ENCODE results near the gene HSPB7.
A peak's percentile ranks its signal among the peaks of the same experiment; 100 is the strongest.

HSPB7 gene

DNA sequence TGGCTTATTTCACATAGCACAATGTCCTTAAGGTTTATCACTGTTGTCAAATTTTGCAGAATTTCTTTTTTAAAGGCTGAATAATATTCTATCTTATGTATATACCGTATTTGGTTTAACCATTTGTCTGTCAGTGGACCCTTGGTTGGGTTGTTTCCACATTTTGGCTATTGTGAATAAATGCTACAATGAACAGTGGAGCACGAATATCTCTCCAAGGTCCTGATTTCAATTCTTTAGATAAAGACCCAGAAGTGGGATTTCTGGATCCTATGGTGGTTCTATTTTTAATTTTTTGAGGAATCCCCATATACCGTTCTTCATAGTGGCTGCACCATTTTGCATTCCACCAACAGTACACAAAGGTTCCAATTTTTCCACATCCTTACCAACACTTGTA, 36.2 kb downstream of the HSPB7 start:
- TF ChIP-seq, protein P1, sequence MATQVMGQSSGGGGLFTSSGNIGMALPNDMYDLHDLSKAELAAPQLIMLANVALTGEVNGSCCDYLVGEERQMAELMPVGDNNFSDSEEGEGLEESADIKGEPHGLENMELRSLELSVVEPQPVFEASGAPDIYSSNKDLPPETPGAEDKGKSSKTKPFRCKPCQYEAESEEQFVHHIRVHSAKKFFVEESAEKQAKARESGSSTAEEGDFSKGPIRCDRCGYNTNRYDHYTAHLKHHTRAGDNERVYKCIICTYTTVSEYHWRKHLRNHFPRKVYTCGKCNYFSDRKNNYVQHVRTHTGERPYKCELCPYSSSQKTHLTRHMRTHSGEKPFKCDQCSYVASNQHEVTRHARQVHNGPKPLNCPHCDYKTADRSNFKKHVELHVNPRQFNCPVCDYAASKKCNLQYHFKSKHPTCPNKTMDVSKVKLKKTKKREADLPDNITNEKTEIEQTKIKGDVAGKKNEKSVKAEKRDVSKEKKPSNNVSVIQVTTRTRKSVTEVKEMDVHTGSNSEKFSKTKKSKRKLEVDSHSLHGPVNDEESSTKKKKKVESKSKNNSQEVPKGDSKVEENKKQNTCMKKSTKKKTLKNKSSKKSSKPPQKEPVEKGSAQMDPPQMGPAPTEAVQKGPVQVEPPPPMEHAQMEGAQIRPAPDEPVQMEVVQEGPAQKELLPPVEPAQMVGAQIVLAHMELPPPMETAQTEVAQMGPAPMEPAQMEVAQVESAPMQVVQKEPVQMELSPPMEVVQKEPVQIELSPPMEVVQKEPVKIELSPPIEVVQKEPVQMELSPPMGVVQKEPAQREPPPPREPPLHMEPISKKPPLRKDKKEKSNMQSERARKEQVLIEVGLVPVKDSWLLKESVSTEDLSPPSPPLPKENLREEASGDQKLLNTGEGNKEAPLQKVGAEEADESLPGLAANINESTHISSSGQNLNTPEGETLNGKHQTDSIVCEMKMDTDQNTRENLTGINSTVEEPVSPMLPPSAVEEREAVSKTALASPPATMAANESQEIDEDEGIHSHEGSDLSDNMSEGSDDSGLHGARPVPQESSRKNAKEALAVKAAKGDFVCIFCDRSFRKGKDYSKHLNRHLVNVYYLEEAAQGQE (IDR thresholded peaks at IDR 0.05; ENCODE audit: insufficient read depth in 1 of 2, low read depth in 2 of 2, low read length in 2 of 2) = no peak

DNA sequence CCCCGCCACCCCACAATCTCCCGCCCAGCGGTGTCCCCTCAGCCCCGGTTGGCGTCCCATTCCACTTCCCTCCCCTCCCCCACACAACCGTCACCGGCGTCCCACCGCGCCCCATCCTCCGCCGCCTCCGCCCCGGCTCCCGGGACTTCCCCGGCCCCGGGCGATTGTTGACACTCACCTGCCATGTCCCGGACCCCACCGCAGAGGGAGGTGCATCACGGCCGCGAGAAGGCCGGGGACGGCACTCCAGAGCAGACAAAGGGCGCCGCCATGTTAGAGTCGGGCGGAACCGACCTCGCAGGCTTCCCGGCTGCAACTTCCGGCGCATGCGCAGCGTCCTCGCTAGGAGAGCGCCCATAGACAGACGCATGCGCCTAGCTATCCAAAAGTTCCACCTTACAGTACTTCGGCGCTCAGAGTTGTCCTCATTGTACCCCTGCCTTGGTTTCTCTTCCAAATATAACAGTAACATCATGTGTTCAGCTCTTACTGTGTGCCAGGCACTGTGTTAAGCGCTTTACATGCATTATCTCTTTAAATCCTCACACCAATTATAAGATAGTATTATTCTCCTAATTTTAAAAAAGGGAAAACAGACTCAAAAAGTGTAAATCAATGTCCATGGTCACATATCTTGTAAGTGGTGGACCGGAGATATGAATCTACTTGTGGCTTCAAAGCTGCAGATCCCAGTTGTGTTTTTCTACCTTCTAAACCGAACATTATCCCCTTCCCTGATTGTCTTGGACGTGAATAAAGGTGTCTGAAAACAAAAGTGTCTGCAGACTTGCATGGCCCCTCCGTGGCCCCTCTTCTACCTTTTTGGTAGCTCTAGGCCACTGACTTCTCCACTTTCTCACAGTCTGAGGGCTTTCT, 41.8 kb downstream of the HSPB7 start, which contains the start of gene ZBTB17:
Gene ZBTB17 (minus strand): TSS at position 297 of the 876 bp plus-strand sequence. CDS start 27,606 bp downstream, outside the sequence.
- TF ChIP-seq SIN3A (IDR thresholded peaks at IDR 0.05; ENCODE audit: borderline replicate concordance, insufficient read depth, low read length) (0 out of 2 replicates have a peak, but pooled peaks have one; percentile 11), FOXP2 (optimal IDR thresholded peaks at IDR 0.05; ENCODE audit: borderline replicate concordance, extremely low read depth, extremely low read length, insufficient read depth) (no peak), POLR2AphosphoS5 (IDR thresholded peaks at IDR 0.05; ENCODE audit: low read depth, low read length) (peak; percentile 73; the same call in 1 of the 2 replicates), TAF1 (IDR thresholded peaks at IDR 0.05; ENCODE audit: borderline replicate concordance, insufficient read depth, low read length) (peak; percentile 68; the same call in 1 of the 2 replicates)
- TF ChIP-seq, protein P1 (IDR thresholded peaks at IDR 0.05; ENCODE audit: insufficient read depth in 1 of 2, low read depth in 2 of 2, low read length in 2 of 2) = peak in 1 of 2 experiments; percentile 37; a peak in 1 of 4 replicates

DNA sequence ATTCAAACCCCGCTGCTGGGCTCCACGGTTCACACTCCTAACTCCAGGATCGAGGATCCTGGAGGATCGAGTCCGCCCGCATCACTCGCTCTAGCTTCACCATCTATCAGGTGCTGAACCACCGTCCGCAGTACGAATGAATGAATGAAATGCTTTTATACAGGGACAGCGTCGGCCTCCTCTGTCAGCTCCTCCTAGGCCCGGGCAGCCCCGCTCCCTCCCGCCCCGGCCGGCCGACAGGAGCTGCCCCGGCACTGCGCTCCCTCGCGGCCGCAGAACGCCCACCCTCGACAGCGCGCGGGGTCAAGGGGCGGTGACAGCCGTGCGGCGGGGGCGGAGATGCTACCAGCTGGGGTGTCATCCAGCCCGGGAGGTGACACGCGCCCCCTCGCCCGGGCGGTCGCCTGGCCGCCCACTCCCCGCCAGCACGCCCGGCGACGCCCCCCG, 42.5 kb downstream of the HSPB7 start:
- TF ChIP-seq POLR2AphosphoS5 (IDR thresholded peaks at IDR 0.05; ENCODE audit: low read depth, low read length) = no peak
- TF ChIP-seq FOXP2 (optimal IDR thresholded peaks at IDR 0.05; ENCODE audit: borderline replicate concordance, extremely low read depth, extremely low read length, insufficient read depth) = no peak
- TF ChIP-seq TAF1 (IDR thresholded peaks at IDR 0.05; ENCODE audit: borderline replicate concordance, insufficient read depth, low read length) = no peak
- TF ChIP-seq, protein P1 (IDR thresholded peaks at IDR 0.05; ENCODE audit: insufficient read depth in 1 of 2, low read depth in 2 of 2, low read length in 2 of 2) = no peak
- TF ChIP-seq SIN3A (IDR thresholded peaks at IDR 0.05; ENCODE audit: borderline replicate concordance, insufficient read depth, low read length) = no peak

DNA sequence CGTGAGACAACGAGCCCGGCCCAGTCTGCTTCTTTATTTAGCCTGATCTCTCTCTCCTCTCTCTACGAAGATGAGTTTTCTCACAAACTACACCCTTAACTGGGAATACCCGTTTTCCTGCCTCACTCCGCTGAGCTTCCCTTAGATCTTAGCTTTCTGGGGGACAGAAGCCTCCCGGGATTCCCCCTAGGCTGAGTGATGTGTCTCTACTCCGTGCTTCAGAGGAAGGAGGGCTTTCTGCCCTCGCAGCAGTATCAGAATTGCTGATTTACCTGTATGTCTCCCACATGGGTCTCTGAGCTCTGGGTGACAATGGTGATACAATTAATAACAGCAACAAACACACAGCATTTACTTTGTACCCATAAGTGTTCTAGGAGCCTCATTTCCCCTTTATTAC, 43.0 kb downstream of the HSPB7 start:
- no peak for TF ChIP-seq TAF1 (IDR thresholded peaks at IDR 0.05; ENCODE audit: borderline replicate concordance, insufficient read depth, low read length)
- TF ChIP-seq POLR2AphosphoS5 (IDR thresholded peaks at IDR 0.05; ENCODE audit: low read depth, low read length) = no peak
- TF ChIP-seq FOXP2 (optimal IDR thresholded peaks at IDR 0.05; ENCODE audit: borderline replicate concordance, extremely low read depth, extremely low read length, insufficient read depth) = no peak
- no peak for TF ChIP-seq SIN3A (IDR thresholded peaks at IDR 0.05; ENCODE audit: borderline replicate concordance, insufficient read depth, low read length)
- TF ChIP-seq, protein P1 (IDR thresholded peaks at IDR 0.05; ENCODE audit: insufficient read depth in 1 of 2, low read depth in 2 of 2, low read length in 2 of 2) = no peak

Data from PFSK-1 (cell line).